ENCODE data around the gene ERICH6B.

ERICH6B gene

DNA sequence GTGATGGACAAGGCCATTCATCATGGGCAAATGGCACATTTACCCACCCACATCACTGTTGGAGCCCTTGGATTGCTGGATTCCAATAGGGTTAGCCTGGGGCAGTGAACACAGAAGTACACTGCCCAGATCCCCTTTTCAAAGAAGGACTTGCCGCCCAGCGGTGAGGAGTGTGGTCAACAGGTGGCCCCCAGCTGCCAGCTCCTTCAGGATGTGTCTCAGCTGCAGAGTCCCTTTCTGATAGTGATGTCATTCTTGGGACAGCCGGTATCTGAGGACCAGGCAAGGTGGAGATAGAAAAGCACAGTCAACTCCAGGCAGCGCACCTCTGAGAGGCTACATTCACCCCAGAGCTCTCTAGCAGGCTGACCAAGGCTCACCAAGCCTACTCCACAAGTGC is 16.9 kb downstream of the ERICH6B start:
- no peak for DNase-seq

DNA sequence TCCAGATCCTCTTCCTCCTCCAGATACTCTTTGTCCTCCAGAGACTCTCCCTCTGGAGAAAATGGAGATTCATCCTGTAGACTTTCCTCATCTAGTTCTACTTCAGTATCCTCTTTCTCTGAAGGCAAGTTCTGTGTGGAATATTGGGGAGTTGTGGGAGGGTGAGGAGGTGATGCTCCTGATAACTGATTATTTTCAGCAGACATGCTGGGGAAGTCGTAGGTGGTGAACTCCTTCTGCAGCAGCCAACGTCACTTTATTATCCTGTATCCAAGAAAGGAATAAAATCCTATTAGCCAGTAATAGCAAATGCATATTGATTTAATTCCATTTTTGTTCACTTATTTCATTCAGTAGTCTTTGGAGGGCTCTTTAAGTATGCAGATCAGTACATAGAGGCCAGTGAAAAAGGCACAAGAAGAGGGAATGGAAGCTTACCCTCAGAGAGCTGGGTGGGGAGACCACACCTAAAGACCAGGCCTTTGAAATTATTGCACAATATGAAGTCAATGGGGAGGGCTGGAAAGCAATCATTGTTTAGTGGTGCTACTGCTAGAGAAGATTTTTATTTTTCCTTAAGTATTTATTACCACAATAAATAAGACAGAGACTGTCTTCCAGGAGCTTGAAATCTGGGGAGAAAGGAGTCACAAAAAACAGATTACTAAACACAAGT is 18.6 kb downstream of the ERICH6B start:
- DNase-seq, result no peak

DNA sequence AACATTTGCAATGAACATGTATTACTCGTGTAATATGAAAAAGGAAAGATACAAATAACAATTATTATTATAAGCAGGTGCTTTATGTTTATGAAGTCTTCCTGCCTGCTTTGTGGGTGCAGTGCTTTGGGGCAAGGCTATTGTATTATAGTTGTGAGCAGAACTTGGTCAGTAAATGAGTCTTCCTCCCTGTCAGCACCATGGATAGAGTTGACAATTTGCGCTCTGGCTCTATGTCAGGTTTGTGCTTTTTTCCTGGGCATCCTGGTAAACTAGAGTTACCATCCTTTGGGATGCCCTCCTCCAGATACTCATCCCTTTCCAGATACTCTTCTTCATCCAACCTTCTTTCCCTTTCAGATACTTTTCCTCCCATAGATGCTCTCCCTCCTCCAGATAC is 19.6 kb downstream of the ERICH6B start:
- no peak for DNase-seq

DNA sequence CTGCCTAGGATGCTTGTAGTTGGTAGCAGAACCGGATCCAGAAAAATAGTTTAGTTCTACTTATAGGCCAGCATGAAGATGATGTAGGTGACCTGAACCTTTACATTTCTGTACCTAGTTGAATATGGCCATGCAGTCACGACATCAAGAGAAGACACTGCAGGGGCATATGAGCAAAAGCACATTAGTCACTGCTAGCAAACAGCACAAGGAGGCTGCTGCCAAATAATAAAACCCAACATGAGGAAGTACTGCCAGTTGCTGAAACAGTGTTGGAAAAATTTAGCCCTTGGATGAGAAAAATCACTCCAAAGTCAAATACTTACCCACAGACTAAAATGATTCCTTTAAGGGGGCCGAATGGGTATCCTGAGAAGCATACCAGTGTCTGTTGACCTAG is 20.8 kb downstream of the ERICH6B start:
- DNase-seq, result no peak

DNA sequence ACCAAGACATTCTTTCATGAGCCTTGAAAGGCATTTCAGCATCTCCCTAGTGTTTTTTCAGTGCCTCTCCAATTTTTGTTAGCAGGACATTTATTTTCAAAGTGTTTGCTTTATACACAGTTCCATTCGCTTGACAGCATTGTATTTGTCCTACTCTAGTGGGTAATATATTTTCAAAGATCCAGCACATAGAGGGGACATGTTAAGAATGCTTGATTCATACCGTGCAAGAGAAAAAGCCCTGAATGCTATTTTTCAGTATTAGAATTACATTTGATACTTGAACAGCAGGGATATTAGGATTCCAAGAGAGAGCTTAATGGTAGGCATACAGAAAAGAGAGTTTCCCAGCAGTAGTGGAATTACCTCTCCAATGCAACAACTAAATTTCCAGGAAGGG is 21.3 kb downstream of the ERICH6B start:
- no peak for DNase-seq

DNA sequence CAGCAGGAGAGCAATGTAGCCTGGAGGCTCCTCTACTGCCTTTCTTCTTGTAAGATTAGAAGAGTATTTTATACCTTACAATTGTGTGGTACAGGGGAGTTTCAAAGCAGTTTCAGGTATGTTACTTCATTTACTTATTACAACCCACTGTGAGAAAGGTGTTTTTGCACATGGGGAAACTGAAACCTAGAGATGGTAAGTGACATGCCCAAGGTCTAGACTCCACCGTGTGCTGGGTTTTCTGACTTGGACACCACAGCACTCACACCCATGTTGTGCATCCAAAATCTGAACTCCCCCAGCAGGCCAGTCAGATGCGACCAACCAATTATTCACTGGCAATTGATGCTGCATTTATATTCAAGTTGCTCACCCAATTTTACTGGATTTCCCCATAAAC is 22.8 kb downstream of the ERICH6B start:
- DNase-seq, result no peak

DNA sequence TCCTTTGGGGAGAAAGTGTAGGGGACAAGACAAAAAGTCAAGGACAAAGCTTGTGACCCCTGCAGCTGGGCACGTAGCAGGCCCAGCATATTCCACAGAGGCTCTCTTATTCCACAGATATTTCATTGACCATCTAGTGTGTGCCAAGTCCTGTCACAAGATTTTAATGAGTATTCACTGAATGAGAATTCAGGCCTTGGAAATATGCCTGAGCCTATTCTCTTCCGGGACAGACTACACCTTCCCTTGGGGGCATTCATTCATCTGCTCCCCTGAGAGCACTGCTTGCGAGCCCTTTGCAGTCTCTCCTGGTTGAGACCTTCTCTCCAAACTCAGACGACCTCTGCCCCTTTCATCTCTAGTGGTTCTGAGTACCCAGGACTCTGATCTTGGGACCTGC is 25.5 kb downstream of the ERICH6B start:
- DNase-seq, result no peak

DNA sequence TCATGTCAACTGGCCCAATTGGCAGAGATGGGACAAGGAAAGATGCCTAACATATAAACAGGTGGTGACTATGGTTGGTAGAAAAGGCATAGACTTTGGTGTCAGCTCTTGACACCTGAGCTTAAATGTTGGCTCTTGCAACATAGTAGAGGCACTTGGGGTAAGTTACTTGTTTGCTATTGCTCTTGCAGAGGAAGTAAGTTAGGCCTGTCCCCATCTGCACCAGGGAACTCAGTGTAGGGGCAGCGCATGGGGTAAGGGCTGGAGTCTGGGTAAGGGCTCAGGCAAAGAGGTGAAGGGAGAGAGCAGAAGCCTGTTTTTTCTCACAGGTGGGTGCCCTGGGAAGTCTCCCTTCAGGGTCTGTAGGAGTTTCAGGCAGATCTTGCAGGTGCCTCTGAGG is 27.6 kb downstream of the ERICH6B start:
- no peak for DNase-seq

DNA sequence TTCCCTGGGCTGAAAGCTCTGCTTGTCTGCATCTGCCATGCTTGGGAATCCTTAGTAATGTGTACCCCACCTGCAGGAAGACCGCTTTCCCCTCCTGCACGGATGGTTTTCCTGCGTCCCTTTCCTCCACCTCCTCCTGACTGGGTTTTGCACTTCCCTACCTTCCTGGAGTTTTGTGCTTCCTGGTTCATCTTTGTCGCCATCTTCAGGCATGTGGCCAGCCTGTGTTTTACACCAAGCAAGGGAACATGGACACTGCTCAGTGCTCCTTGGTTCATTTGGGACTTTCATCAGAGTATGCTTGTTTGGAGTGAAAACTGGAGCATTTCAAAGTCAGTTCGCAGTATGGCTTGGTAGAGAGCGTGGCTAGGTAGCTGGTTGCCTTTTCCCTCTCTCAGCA is 30.7 kb downstream of the ERICH6B start:
- no peak for DNase-seq

DNA sequence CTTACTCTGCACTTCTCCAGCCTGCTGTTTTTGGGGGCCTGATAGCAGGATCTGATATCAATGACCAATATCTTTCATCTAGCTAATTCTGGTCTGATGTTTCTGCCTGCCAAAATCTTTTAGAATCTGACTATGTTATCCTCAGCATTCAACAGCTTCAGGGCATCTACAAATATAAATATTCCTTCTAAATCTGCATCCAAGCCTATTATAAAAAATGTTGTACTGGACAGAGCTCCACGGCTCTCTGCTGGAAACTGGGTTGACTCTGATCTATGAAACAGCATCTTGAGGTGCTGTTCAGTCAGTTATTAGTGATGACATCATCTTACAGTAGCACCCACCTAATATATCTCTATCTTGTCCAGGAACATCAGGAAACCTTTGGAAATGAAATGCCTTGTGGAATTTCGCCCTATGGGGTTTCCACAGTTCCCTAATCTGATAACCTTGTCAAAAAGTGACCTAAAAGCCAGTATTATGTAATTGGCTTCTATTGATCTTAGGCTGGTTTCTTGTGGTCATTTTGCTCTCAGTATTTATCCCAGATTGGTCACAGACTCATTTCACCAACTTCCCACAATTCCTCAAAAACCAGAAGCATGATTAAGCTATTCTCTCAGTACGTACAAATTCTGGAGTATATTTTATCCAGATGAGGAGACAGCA is 33.0 kb downstream of the ERICH6B start:
- no peak for DNase-seq

DNA sequence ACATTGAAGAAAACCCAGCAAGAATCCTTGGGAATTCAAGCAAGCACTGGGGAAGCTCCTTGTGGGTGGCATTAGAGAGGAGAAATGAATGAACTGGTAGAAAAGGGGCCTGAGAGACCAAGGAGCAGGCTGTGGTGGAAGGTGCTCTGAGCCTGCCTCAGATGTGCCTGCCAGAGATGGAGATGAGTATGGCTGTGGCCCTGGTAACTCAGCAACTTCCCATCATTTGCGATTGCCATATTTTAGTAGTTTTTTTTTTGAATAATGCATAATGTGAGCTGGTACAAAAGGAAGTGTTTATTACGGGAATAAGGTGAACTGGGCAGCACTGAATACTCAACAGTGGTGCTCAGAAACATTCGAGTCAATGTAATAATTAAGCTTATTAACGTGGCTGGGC is 39.1 kb downstream of the ERICH6B start:
- no peak for DNase-seq

DNA sequence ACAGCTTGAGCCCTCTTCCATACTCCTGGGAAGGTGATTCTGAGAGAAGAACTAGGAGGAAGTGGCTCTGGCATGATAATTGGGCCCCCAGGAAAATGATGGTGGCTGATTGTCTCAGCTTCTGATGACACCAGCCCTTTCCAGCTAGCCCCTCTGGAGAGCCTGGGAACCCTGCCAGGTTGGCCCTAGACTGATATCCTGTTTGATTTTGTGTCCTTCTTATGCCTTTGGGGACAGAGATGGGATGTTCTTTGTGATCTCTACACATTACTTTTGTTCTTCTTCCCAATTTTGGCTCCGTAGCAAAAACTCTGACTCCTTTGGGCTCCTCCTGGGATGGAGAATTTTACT is 39.7 kb downstream of the ERICH6B start:
- no peak for DNase-seq

DNA sequence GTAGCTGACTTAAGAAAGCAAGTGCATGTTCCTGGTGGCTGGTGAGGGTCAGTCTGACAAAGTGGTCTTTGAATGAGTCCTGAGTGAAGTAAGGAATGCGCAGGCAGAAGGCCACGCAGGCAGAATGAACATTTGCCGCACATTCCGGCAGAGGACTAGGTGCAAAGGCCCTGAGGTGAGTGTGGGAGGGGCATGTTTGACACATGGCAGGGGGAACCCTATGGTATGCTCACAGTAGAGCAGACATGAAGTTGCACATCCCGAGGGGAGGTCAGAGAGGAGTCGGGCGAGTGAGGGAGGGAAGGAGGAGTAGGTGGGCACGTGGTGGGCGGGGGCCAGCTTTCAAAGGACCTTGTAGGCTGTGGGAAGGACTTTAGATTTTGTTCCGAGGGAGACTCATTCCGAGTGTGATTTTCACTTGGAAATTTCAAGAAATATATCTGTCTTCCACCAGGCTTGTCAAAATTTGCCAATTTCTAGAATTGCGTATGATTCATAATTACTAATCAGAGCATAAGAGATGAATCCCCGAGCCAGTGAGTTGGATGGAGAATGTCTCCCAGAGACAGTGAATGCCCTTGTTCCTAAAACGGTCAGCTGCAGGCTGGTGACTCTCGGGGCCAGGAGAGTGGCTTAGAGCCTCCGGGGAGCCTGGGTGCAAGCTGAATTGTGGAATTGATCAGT is 40.3 kb downstream of the ERICH6B start:
- no peak for DNase-seq

DNA sequence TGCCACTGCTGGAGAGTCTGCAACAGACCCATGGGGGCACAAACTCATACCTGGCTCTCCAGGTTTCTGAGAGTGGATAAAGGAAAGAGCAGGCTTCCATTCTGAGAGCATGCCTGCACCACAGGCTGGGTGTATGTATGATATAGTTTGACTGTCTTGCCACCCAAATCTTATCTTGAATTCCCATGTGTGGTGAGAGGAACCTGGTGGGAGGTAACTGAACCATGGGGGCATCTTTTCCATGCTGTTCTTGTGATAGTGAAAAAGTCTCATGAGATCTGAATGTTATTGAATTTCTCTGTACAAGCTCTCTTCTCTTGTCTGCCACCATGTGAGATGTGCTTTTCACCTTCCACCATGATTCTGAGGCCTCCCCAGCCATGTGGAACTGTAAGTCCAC is 50.2 kb downstream of the ERICH6B start:
- DNase-seq, result no peak

DNA sequence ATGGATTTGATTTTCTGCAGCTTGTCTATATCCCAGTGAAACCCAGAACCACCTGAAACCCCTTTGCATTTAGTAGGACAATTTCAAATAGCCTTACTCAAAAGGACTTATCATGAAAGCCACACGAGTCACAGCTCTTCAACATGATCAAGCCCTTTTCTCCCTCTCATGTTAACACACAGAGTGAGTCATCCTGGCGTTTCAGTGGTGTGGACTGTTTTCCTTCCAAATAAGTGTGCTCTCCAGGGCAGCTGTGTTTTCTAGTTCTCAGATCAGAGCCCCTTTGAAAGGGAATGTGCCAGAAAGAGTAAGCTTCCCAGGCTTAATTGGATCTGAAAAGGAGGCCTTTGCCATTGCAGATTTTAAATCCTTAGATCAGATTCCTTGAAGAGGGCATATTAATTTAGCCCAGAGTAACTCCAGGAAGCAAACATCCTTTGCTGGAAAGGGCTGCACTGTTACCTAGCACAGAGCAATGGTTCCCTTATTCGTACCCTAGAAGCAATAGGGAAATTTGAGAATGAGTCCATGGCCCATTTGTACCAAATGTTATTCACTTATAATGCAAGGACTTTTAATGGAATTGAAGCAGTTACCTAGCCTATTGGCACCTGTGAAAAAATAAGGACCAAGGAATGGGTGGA is 51.3 kb downstream of the ERICH6B start:
- no peak for DNase-seq

DNA sequence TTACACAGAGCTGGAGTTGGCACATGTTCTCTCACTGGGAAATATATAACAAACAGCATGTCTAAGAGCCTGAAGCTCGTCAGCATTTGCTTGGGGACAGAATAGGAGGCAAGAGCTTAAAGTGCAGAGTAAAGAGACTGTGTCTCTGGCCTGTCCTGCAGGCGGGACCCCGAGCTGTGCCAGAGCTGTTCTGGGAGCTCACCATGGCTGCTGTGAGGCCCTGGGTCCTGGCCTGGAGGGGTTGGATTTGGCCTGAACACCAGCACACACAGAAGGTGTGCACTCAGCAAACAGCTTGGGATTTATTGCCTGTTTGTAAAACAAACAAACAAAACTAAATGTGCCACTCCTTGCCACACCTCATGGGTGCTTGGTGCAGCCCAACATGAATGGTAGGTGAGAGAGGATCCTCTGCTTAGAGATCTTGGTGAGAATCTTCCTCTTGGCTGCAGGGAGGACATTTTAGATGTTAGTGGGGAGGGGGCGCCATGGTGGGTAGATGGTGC is 60.9 kb downstream of the ERICH6B start:
- DNase-seq, result no peak

DNA sequence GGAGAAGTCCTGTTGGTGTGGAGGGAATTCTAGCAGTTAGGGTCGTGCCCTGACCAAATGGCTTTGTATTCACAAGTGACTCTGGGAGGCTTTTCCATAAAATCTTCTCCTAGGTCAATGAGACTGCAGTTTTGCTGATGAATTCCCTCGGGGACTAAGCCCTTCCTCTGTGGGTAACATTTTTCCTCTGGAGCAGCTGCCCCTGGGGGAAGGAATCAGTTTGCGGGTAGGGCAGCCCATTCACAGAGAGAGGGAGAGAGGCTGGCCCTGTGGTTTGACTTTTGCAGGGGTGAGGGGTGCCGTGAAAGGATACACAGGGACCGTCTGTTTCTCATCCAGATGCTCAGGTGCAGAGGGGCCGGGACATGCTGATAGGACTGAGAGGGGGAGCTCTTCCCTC is 67.3 kb downstream of the ERICH6B start:
- no peak for DNase-seq

DNA sequence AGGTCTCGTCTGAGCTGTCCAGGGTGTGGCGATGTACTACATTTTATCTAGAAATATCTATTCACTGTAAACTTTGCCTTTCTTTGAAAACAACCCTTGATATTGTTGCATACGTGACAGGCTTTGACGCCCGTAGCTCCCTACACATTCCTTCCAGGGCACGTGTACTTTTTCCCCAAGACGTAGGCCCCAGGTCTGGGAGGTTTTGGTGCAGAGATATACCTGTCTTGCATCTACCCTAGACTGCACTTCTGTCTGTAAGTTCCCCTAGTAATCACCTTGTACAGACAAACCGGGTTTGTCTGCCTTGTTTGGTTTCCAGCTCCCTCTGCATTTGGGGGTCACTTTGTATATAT is 69.2 kb downstream of the ERICH6B start:
- no peak for DNase-seq

DNA sequence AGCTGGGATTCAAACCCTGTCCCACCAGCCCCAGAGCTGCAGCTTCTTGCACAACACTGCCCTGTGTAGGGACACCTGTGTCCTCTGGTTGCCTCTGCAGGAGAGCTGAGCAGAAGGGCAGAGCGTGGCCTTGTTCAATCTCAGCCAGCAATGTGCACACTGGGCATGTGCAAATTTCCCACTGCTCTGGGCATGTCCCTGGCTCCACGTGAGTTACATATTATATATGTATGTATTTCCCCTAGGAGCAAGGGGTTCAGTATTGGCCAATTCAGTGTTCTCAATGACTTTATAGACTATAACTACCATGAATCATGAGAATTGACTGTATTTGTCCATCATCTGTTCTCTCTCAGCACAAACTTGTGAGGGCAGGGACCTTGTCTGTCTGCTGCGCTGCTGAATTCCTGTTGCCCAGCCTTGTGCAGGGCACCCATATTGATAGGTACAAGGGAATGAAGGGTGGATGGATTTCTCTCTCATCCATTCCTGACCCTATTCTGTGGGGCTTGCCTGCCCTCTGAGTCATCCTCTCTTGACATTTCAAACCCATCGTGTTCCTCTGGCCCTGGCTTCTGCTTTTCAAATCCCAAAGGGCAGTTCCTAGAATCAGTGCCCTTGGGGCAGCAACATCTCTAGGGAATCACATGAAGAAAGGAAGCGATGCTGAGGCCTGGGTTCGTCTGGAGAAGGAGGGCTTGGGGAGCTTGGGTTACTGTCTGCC is 69.7 kb downstream of the ERICH6B start:
- no peak for DNase-seq

DNA sequence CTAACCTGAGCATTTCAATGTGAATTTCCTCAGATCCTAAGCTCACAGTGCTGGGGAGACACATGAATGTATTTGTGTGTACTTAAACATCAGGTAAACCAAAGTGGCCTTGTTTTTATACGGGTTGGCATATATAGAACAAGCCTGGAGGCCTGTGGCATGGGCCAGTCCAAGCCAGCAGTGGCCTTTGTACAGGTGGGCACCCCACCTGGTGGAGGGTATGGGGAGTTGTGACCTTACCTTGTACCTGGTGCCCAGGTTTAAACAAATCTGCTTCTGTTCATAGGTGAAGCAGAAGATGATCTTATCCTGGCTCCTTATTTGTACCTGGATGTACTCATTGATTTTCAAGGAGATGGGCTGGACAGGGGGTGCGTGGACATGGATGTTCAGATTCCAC is 71.0 kb downstream of the ERICH6B start:
- DNase-seq, result no peak

DNA sequence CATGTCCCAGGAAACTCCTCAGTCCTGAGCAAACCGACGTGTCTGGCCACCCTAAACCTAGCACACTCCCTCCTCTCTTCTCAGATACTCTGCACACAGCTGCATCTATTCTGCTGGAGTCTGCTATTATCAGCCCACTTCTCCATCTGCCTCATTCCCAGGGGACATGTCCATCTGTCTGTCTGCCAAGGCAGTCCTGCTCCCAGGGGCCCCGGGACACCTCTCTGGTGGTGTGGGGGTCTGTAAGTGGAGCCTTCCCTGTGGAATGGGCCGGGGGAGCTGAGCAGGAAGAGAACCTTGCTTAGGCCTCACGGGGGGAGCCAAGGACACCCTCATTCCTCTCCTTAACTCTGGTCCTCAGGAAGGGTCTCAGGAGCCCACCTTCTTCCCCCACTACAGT is 72.7 kb downstream of the ERICH6B start:
- DNase-seq, result no peak

DNA sequence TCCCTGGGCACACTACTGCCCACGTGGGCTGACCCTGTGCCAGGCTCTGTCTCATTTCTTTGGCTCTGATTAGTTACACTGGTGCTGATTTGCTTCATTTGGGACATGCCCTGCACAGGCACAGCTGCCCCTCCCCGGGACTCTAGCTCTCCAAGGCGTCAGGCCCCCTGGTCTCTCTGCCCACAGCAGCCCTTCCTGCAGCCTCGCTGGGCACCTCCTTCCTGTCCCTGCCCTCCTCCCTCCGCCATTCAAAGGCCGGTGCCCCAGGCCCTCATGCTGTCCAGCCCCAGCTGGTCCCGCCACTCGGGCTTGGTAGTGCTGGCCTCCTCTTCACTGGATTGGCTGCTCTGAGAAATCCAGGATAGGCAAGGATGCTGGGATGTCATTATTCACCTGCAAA is 73.1 kb downstream of the ERICH6B start:
- DNase-seq, result no peak

DNA sequence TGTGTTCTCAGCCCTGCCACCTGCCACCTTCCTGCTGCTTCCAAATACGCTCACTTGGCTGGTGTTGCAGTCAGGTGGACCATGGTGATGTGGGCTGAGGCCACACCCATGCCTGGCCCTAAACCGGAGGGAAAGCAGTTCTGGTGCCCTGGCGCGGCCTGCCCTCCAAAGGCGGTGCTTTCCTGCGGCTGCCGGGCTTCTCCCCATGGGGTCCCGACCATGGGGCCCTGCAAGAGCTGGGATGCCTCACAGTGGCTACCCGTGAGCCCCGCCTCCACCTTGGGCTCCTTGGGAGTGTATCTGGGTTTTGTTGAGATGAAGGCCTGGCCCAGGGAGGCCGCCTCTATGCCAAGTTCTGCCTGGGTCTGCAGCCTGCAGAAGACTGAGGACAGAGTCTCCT is 73.7 kb downstream of the ERICH6B start:
- DNase-seq, result no peak

Data from activated effector memory CD4-positive, alpha-beta T cell treated with anti-CD3 and anti-CD28 coated beads, Interleukin-2, amount 50 U/mL, for 16 hours (primary cell).